OCI-LY7 (cell line): ENCODE measurements around the gene HLCS.

ENCODE experiments used
- EZH2phosphoT487 ChIP-seq: fragments of 200-600 bp; sonication (generic); IDR thresholded peaks from 2 replicates; pipeline ENCODE4 v1.6.1; 2018; ENCODE audit warnings: low read depth, borderline replicate concordance, mild to moderate bottlenecking, mixed run types, antibody characterized with exemption, low read length, moderate library complexity, mixed read lengths
- TF ChIP-seq, protein P1 (sequence below): fragments of 200-600 bp; sonication (generic); conservative IDR thresholded peaks from 2 replicates; pipeline ENCODE4 v1.5.1; 2014; ENCODE audit warnings: mild to moderate bottlenecking, antibody characterized with exemption, low read length, moderate library complexity, mixed read lengths

DNA sequence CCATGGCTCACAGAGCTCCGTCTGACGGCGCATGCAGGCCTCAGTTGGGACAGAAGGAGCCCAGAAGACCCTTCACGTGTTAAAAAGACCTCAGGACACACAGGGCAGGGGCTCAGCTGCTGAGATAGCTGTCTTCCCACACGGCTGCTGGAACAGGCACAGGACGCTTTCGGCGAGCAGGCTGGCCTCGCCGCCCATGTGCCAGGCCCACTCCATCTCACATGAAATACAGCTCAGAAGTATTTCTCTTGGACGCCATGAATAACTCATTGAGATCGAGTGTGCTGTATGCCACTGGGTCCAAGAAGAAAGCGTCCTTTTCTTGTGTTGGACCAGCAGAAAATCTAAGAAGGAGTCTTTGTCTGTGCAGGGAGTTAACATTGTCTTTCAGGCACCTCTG lies 198.0 kb downstream of the HLCS start:
- TF ChIP-seq, protein P1, sequence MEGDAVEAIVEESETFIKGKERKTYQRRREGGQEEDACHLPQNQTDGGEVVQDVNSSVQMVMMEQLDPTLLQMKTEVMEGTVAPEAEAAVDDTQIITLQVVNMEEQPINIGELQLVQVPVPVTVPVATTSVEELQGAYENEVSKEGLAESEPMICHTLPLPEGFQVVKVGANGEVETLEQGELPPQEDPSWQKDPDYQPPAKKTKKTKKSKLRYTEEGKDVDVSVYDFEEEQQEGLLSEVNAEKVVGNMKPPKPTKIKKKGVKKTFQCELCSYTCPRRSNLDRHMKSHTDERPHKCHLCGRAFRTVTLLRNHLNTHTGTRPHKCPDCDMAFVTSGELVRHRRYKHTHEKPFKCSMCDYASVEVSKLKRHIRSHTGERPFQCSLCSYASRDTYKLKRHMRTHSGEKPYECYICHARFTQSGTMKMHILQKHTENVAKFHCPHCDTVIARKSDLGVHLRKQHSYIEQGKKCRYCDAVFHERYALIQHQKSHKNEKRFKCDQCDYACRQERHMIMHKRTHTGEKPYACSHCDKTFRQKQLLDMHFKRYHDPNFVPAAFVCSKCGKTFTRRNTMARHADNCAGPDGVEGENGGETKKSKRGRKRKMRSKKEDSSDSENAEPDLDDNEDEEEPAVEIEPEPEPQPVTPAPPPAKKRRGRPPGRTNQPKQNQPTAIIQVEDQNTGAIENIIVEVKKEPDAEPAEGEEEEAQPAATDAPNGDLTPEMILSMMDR = no peak
- TF ChIP-seq EZH2phosphoT487 = no peak
